K562 (cell line): Measurements from ENCODE around the gene OR2B2. TPM values are rescaled to one million over a fixed set of nuclear protein-coding genes. Genes with fewer than 3 reads are reported as not detected.

ENCODE experiments used
- ATAC-seq: fragments of 200-7000 bp; cut with Tn5 transposase; 3 replicates; pipeline ENCODE4 v1.9.1; 2020; ENCODE audit warnings: moderate library complexity
- BruUV-seq: library from RNA; stranded (reverse); fragments of 400-500 nt; replicated peaks from 2 replicates; lab custom pipeline; 2021; lab: Mats Ljungman, UMichigan
- CTCF ChIA-PET: fragments of 300-600 bp; formaldehyde crosslinking; extraction: SDS; loops from one replicate; lab custom pipeline; 2021; ENCODE audit warnings: low intra/inter-chr PET ratio; lab: Yijun Ruan, JAX
- POLR2A ChIA-PET: fragments of 300-600, 350-650 bp; sonication (Branson Sonifier 250); formaldehyde crosslinking; extraction: SDS; loops from one replicate; lab custom pipeline; 2021; ENCODE audit warnings: antibody characterized with exemption, inconsistent platforms; lab: Yijun Ruan, JAX
- DNase-seq, 4 experiments: peaks; one replicate each; pipeline versions ENCODE4 v3.0.0 to v3.0.0-alpha.2; 2011 to 2018; ENCODE audit warnings: low spot score in 3 of 4, mixed read lengths in 3 of 4; ENCODE audit errors: extremely low read depth in 1 of 4
- FAIRE-seq: peaks from 2 replicates; lab custom pipeline; 2011; peaks lifted over from hg19 to GRCh38; lab: Jason Lieb, UNC
- H2AFZ ChIP-seq: 2 replicates; pipeline ENCODE4 v1.6.0; 2011; ENCODE audit warnings: low read depth, low read length, control low read depth, inconsistent platforms
- H3K27ac ChIP-seq: fragments of 200-600 bp; 3 replicates; pipeline ENCODE4 v1.8.0; 2011; ENCODE audit warnings: low read depth, mild to moderate bottlenecking, control low read depth, inconsistent platforms, low read length, moderate library complexity, mixed read lengths; ENCODE audit errors: extremely low read depth
- H3K27me3 ChIP-seq, 2 experiments: fragments of 300-600 bp in 1 of 2; 2 replicates in 1 of 2; 3 replicates in 1 of 2; pipeline versions ENCODE4 v1.6.0 to v1.8.0; 2011; ENCODE audit warnings: inconsistent platforms in 2 of 2, low read length in 2 of 2, mild to moderate bottlenecking in 1 of 2, mixed read lengths in 1 of 2, moderate library complexity in 1 of 2; ENCODE audit not compliant: control insufficient read depth in 2 of 2, insufficient read depth in 2 of 2
- H3K36me3 ChIP-seq: fragments of 300-600 bp; 3 replicates; pipeline ENCODE4 v1.8.0; 2011; ENCODE audit warnings: mild to moderate bottlenecking, low read length, inconsistent platforms; ENCODE audit not compliant: control insufficient read depth, insufficient read depth
- H3K4me1 ChIP-seq, 2 experiments: fragments of 200-600 bp in 1 of 2; replicated peaks in 1 of 2; 2 replicates in 1 of 2; 3 replicates in 1 of 2; pipeline versions ENCODE4 v1.5.1 to v1.8.0; 2011; ENCODE audit warnings: inconsistent platforms in 2 of 2, low read length in 2 of 2, mild to moderate bottlenecking in 1 of 2, mixed read lengths in 1 of 2, moderate library complexity in 1 of 2; ENCODE audit not compliant: control insufficient read depth in 2 of 2, insufficient read depth in 2 of 2
- H3K4me2 ChIP-seq: 2 replicates; pipeline ENCODE4 v1.6.1; 2011; ENCODE audit warnings: low read length, control low read depth, inconsistent platforms, mixed read lengths; ENCODE audit not compliant: insufficient read depth
- H3K4me3 ChIP-seq: fragments of 200-600 bp; sonication (generic), shearing (Covaris generic); 2 replicates; pipeline ENCODE4 v1.5.1; 2016; ENCODE audit warnings: control low read depth, inconsistent platforms
- H3K79me2 ChIP-seq: fragments of 200-600 bp; 3 replicates; pipeline ENCODE4 v1.8.0; 2011; ENCODE audit warnings: low read length, inconsistent platforms; ENCODE audit not compliant: control insufficient read depth, insufficient read depth
- H3K9ac ChIP-seq, 2 experiments: 2 replicates each; pipeline versions ENCODE4 v1.6.0 to v1.6.1; 2011; ENCODE audit warnings: low read depth in 2 of 2, low read length in 2 of 2, control low read depth in 1 of 2, inconsistent platforms in 1 of 2, mild to moderate bottlenecking in 1 of 2, mixed read lengths in 1 of 2; ENCODE audit not compliant: insufficient read depth in 1 of 2
- H3K9me1 ChIP-seq: one replicate; pipeline ENCODE4 v1.6.0; 2011; ENCODE audit warnings: inconsistent platforms, mild to moderate bottlenecking, low read length, moderate library complexity; ENCODE audit not compliant: control insufficient read depth, insufficient read depth
- H3K9me3 ChIP-seq: replicated peaks from 2 replicates; pipeline ENCODE4 v1.5.1; 2011; ENCODE audit warnings: low read depth, low read length, inconsistent platforms; ENCODE audit not compliant: control insufficient read depth, insufficient read depth
- H4K20me1 ChIP-seq: replicated peaks from 2 replicates; pipeline ENCODE4 v1.6.1; 2011; ENCODE audit warnings: low read length, inconsistent platforms, mixed read lengths; ENCODE audit not compliant: control insufficient read depth, insufficient read depth
- BCLAF1 ChIP-seq, 2 experiments: fragments of 450-650 bp in 1 of 2; IDR thresholded peaks; 2 replicates each; pipeline ENCODE4 v1.6.1; 2011 to 2017; ENCODE audit warnings: low read depth in 2 of 2, antibody characterized with exemption in 1 of 2, borderline replicate concordance in 1 of 2, low read length in 1 of 2, mild to moderate bottlenecking in 1 of 2, mixed read lengths in 1 of 2; ENCODE audit not compliant: control insufficient read depth in 1 of 2
- CEBPZ ChIP-seq: fragments of 150-350 bp; IDR thresholded peaks from 2 replicates; pipeline ENCODE4 v1.6.1; 2014; ENCODE audit warnings: low read depth, mild to moderate bottlenecking, low read length, borderline replicate concordance
- CHD1 ChIP-seq: fragments of 200-600 bp; sonication (generic); IDR thresholded peaks from one replicate; pipeline ENCODE4 v1.6.1; 2012; ENCODE audit warnings: mild to moderate bottlenecking, moderate library complexity, low read length, inconsistent platforms
- LARP7 ChIP-seq: fragments of 450-650 bp; IDR thresholded peaks from 2 replicates; pipeline ENCODE4 v1.6.1; 2016
- NCOA4 ChIP-seq: fragments of 450-650 bp; IDR thresholded peaks from 2 replicates; pipeline ENCODE4 v1.6.1; 2018; ENCODE audit warnings: mild to moderate bottlenecking; ENCODE audit not compliant: partially characterized antibody
- PKNOX1 ChIP-seq: fragments of 450-650 bp; IDR thresholded peaks from 2 replicates; pipeline ENCODE4 v1.6.1; 2016
- SIN3A ChIP-seq, 2 experiments: fragments of 150-350 bp in 1 of 2; IDR thresholded peaks; 2 replicates each; pipeline ENCODE4 v1.6.1; 2011 to 2016; ENCODE audit warnings: borderline replicate concordance in 2 of 2, low read depth in 2 of 2, low read length in 2 of 2, mild to moderate bottlenecking in 2 of 2, moderate library complexity in 2 of 2; ENCODE audit not compliant: control insufficient read depth in 1 of 2
- ZNF263 ChIP-seq: sonication (generic); formaldehyde crosslinking; IDR thresholded peaks from 2 replicates; pipeline ENCODE4 v1.8.0; 2022; ENCODE audit warnings: mild to moderate bottlenecking, missing genetic modification reagents, borderline replicate concordance
- ZNF384 ChIP-seq: IDR thresholded peaks from 2 replicates; pipeline ENCODE4 v1.6.1; 2012; ENCODE audit warnings: low read depth, low read length, improper control_type of control experiment
- WGBS: fragments of 100-300 bp; shearing (Covaris generic); methylation state at CpG from one replicate; pipeline ENCODE4 v1.1.6; 2016; ENCODE audit warnings: low coverage, mixed read lengths; ENCODE audit not compliant: insufficient coverage; ENCODE audit errors: missing lambda C conversion rate; 5-methylcytosine and 5-hydroxymethylcytosine counted together
- in situ Hi-C: fragments of 300-500 bp; cut with MboI; formaldehyde crosslinking; loops from 4 replicates; pipeline ENCODE4 v1.15.0; 2018; ENCODE audit warnings: inconsistent platforms, mixed read lengths
- intact Hi-C: fragments of 100-400 bp; cut with micrococcal nuclease; formaldehyde crosslinking; loops from 2 replicates; pipeline ENCODE4 v1.14.2; 2022
- polyA plus RNA-seq, 8 experiments: library from polyadenylated mRNA; depleted of rRNA in 4 of 8; stranded (reverse) in 5 of 8; unstranded in 3 of 8; fragments of >200 nt; fragmentation: Nextera tagmentation in 2 of 8; fragmentation: Illumina TruSeq in 1 of 8; extraction: Ambion mirVana in 2 of 8; extraction: Trizol in 1 of 8; gene quantifications; 2 replicates each; pipeline versions ENCODE4 v1.2.1 to v1.2.3, GENCODE V29; 2011 to 2014; ENCODE audit warnings: inconsistent platforms in 1 of 8, missing spikeins in 1 of 8
- total RNA-seq, 7 experiments: library from RNA; depleted of rRNA in 6 of 7; stranded (reverse); fragments of >200 nt in 6 of 7; fragmentation: Illumina TruSeq in 2 of 7; extraction: Trizol in 2 of 7; gene quantifications; 2 replicates each; pipeline versions ENCODE4 v1.2.1 to v1.2.3, GENCODE V29; 2011 to 2021; ENCODE audit warnings: low replicate concordance in 1 of 7

The OR2B2 gene
- total and polyA plus RNA-seq, 9 of the 15 experiments (the other 6 are each of a cell fraction or from before 2014, with no cell fraction given) = 0.24 TPM; not detected in 8

- Histone ChIP-seq H3K4me3 (peak overlapping the region; percentile 18), H3K4me1 (peaks cover 12 to 32% of the 10 kb centered on the region in 2 experiments), H3K79me2 (peaks cover 90% of the 10 kb centered on the region), H3K27me3 (no peaks in the 10 kb centered on the region), H4K20me1 (peaks cover 26% of the 10 kb centered on the region), H3K9me1 (no peaks in the 10 kb centered on the region), H3K4me2 (peak overlapping the region; percentile 65), H3K27ac (peak overlapping the region; percentile 79; the same call in 2 of the 3 replicates), H3K9ac (peak overlapping the region; percentile 6 to 88; a peak in 3 of 4 replicates), H3K9me3 (no peaks in the 10 kb centered on the region), H3K36me3 (peaks cover 75% of the 10 kb centered on the region), H2AFZ (no peak overlapping the region)
- in situ Hi-C loops = no loop called here
- intact Hi-C loops = loop anchor here (2.0 to 5.0 kb wide), 3 partner anchors 180 to 456 kb away; partner anchors contain the start of gene ZNF165
- ATAC-seq = peak; percentile 62
- peak; percentile 29 to 72 (median 46) for DNase-seq
- 3% methylated on average over 8 of the region's 8 CpGs for WGBS
- ChIA-PET POLR2A (interaction anchor here (0.8 to 2.5 kb wide), 17 partner anchors 8 to 240 kb away, joined by 3 to 37 read pairs (median 4); partner anchors contain the start of gene ZKSCAN8), CTCF (interaction anchor here (0.6 kb wide), 1 partner anchor 382 kb away, joined by 5 read pairs; no protein-coding TSS in a partner anchor)
- no TSS peak for BruUV-seq
- TF ChIP-seq ZNF384 = peak; percentile 92
- TF ChIP-seq PKNOX1 = peak; percentile 61
- TF ChIP-seq SIN3A (IDR thresholded peaks at IDR 0.05; ENCODE audit: borderline replicate concordance in 2 of 2, control insufficient read depth in 1 of 2, low read depth in 2 of 2, low read length in 2 of 2) = peak in 1 of 2 experiments; percentile 73; a peak in 1 of 4 replicates
- 0 out of 2 replicates have a peak, but pooled peaks have one; percentile 68 for TF ChIP-seq LARP7
- peak; percentile 76 for TF ChIP-seq ZNF263 (CRISPR knock-in tag)
- peak in 1 of 2 experiments; percentile 63; a peak in 1 of 4 replicates for TF ChIP-seq BCLAF1 (IDR thresholded peaks at IDR 0.05; ENCODE audit: borderline replicate concordance in 1 of 2, control insufficient read depth in 1 of 2, low read depth in 2 of 2, low read length in 1 of 2)
- TF ChIP-seq CEBPZ = no peak
- peak; percentile 49 for TF ChIP-seq CHD1
- TF ChIP-seq NCOA4 = no peak
- FAIRE-seq = no peak
Measured at GRCh38 chr6:27901801-27902200, 10.4 kb downstream of the OR2B2 start.
